Prostate gland (tissue), 2 donors: Measurements from ENCODE around the gene ZNF385D. TPM values are rescaled to one million over a fixed set of nuclear protein-coding genes. Genes with fewer than 3 reads are reported as not detected.

ENCODE experiments used
- DNase-seq: peaks from one replicate; pipeline ENCODE4 v3.0.0-alpha.2; 2019; ENCODE audit warnings: low spot score
- H3K27ac ChIP-seq, 2 donors: fragments of 200-600 bp; sonication (generic); 2 replicates each; pipeline ENCODE4 v1.5.1; 2017 to 2019
- H3K27me3 ChIP-seq: fragments of 200-600 bp; sonication (generic); replicated peaks from 2 replicates; pipeline ENCODE4 v1.5.1; 2019; ENCODE audit not compliant: insufficient read depth
- H3K36me3 ChIP-seq, 2 donors: fragments of 200-600 bp; sonication (generic); 1 replicate in 1 of 2; 2 replicates in 1 of 2; pipeline versions ENCODE4 v1.5.1 to v1.8.1; 2017 to 2019
- H3K4me1 ChIP-seq: fragments of 200-600 bp; sonication (generic); replicated peaks from 2 replicates; pipeline ENCODE4 v1.5.1; 2019
- H3K4me3 ChIP-seq, 2 donors: fragments of 200-600 bp; sonication (generic); 2 replicates each; pipeline ENCODE4 v1.5.1; 2017 to 2019
- H3K9me3 ChIP-seq: fragments of 200-600 bp; sonication (generic); 2 replicates; pipeline ENCODE4 v1.5.1; 2017
- CTCF ChIP-seq, 4 experiments: fragments of 200-600 bp in 2 of 4; fragments of 450-650 bp in 2 of 4; sonication (generic) in 2 of 4; IDR thresholded peaks; 1 replicate in 3 of 4; 2 replicates in 1 of 4; pipeline ENCODE4 v1.5.1; 2016 to 2019; ENCODE audit warnings: antibody characterized with exemption in 4 of 4, mild to moderate bottlenecking in 2 of 4, moderate library complexity in 2 of 4
- POLR2A ChIP-seq: fragments of 450-650 bp; IDR thresholded peaks from one replicate; pipeline ENCODE4 v1.6.1; 2016; ENCODE audit warnings: antibody characterized with exemption, mild to moderate bottlenecking
- POLR2AphosphoS5 ChIP-seq: sonication (generic); formaldehyde crosslinking; IDR thresholded peaks from one replicate; pipeline ENCODE4 v1.6.1; 2017; ENCODE audit warnings: antibody characterized with exemption
- WGBS: methylation state at CpG from one replicate; pipeline ENCODE4 v1.1.5; 2018; 5-methylcytosine and 5-hydroxymethylcytosine counted together
- intact Hi-C: fragments of 100-400 bp; cut with DNase I; formaldehyde crosslinking; loops from one replicate; pipeline ENCODE4 v1.14.2; 2022
- total RNA-seq, 2 donors: library from RNA; depleted of rRNA; stranded (reverse); fragments of >200 nt; gene quantifications; one replicate each; pipeline ENCODE4 v1.1.0, GENCODE V29; 2016

ZNF385D gene
- total RNA-seq, 2 donors from 2014 or later: 1.0 to 5.9 TPM

- H3K27ac ChIP-seq: no peak overlapping the region
- no peak for DNase-seq
- H3K36me3 ChIP-seq: no peaks in the 10 kb centered on the region
- H3K27me3 ChIP-seq: no peaks in the 10 kb centered on the region
- no peak for TF ChIP-seq CTCF (IDR thresholded peaks at IDR 0.05)
- TF ChIP-seq POLR2A: no peak
- TF ChIP-seq POLR2AphosphoS5: no peak
- no peak overlapping the region for H3K4me3 ChIP-seq
- WGBS: 88% methylated on average over 2 of the region's 2 CpGs
- no peaks in the 10 kb centered on the region for H3K4me1 ChIP-seq
- intact Hi-C loops: no loop called here
- H3K9me3 ChIP-seq: no peaks in the 10 kb centered on the region
These were observed 189.5 kb downstream of the ZNF385D start for GRCh38 chr3:21561472-21561871.

GRCh38 chr3:21551019-21551418 lies 200.0 kb downstream of the ZNF385D start:
- 80% methylated on average over 2 of the region's 2 CpGs for WGBS
- H3K4me1 ChIP-seq: no peaks in the 10 kb centered on the region
- H3K27ac ChIP-seq: no peak overlapping the region
- H3K4me3 ChIP-seq: no peak overlapping the region
- intact Hi-C loops: no loop called here
- DNase-seq: no peak
- H3K36me3 ChIP-seq: no peaks in the 10 kb centered on the region
- TF ChIP-seq POLR2AphosphoS5: no peak
- no peak for TF ChIP-seq POLR2A
- TF ChIP-seq CTCF (IDR thresholded peaks at IDR 0.05): no peak
- no peaks in the 10 kb centered on the region for H3K9me3 ChIP-seq
- H3K27me3 ChIP-seq: no peaks in the 10 kb centered on the region

GRCh38 chr3:21544076-21544462 lies 206.9 kb downstream of the ZNF385D start:
- DNase-seq: no peak
- TF ChIP-seq CTCF (IDR thresholded peaks at IDR 0.05) (no peak), POLR2AphosphoS5 (no peak), POLR2A (no peak)
- no peaks in the 10 kb centered on the region for H3K4me1 ChIP-seq
- intact Hi-C loops: no loop called here
- no peaks in the 10 kb centered on the region for H3K27me3 ChIP-seq
- no peak overlapping the region for H3K27ac ChIP-seq
- no peaks in the 10 kb centered on the region for H3K9me3 ChIP-seq
- no peaks in the 10 kb centered on the region for H3K36me3 ChIP-seq
- H3K4me3 ChIP-seq: no peak overlapping the region
- 37% methylated on average over 4 of the region's 4 CpGs for WGBS

- 85% methylated on average over 15 of the region's 15 CpGs for WGBS
These were observed 207.5 kb downstream of the ZNF385D start for GRCh38 chr3:21543380-21544075.

More at GRCh38 chr3:21543380-21544075, 207.5 kb downstream of the ZNF385D start:
- Histone ChIP-seq H3K27ac (no peak overlapping the region), H3K9me3 (no peaks in the 10 kb centered on the region), H3K4me1 (no peaks in the 10 kb centered on the region), H3K36me3 (no peaks in the 10 kb centered on the region), H3K27me3 (no peaks in the 10 kb centered on the region), H3K4me3 (no peak overlapping the region)
- TF ChIP-seq POLR2A (no peak), CTCF (IDR thresholded peaks at IDR 0.05) (no peak), POLR2AphosphoS5 (no peak)
- DNase-seq: no peak
- intact Hi-C loops: no loop called here
